LNCAP (cell line): Measurements from ENCODE around the gene SNRNP40.

Experiments
- CTCF ChIP-seq: fragments of 450-650 bp; IDR thresholded peaks from 2 replicates; pipeline ENCODE4 v1.5.1; 2017; ENCODE audit warnings: mild to moderate bottlenecking

Gene SNRNP40

GRCh38 chr1:31214316-31215064 lies 82.1 kb downstream of the SNRNP40 start:
- no peak for TF ChIP-seq CTCF
